Cardiac muscle cell (in vitro differentiated cells and primary cell): Measurements from ENCODE around the gene XKR7. TPM values are rescaled to one million over a fixed set of nuclear protein-coding genes. Genes with fewer than 3 reads are reported as not detected.
A peak's percentile ranks its signal among the peaks of the same experiment; 100 is the strongest.

ENCODE experiments used
- DNase-seq, 2 donors: peaks; one replicate each; pipeline versions ENCODE4 v3.0.0 to v3.0.0-alpha.2; 2010 to 2017; ENCODE audit warnings: low read depth in 1 of 2, low spot score in 1 of 2
- H3K27ac ChIP-seq: fragments of 200-600 bp; sonication (generic); 2 replicates; pipeline ENCODE4 v1.5.1; 2016
- H3K27me3 ChIP-seq: fragments of 200-600 bp; sonication (generic); 2 replicates; pipeline ENCODE4 v1.6.0; 2016; ENCODE audit warnings: control low read depth
- H3K36me3 ChIP-seq: fragments of 200-600 bp; sonication (generic); 2 replicates; pipeline ENCODE4 v1.5.1; 2016; ENCODE audit warnings: control low read depth
- H3K4me1 ChIP-seq: fragments of 200-600 bp; sonication (generic); 2 replicates; pipeline ENCODE4 v1.8.1; 2017; ENCODE audit warnings: low read depth, mild to moderate bottlenecking, mixed run types
- H3K4me3 ChIP-seq: fragments of 200-600 bp; sonication (generic); 2 replicates; pipeline ENCODE4 v1.5.1; 2016; ENCODE audit warnings: mild to moderate bottlenecking
- H3K9me3 ChIP-seq: fragments of 200-600 bp; sonication (generic); 2 replicates; pipeline ENCODE4 v1.5.1; 2017; ENCODE audit warnings: low read depth, mild to moderate bottlenecking, control low read depth
- CTCF ChIP-seq: IDR thresholded peaks from 2 replicates; pipeline ENCODE4 v1.5.1; 2012; ENCODE audit warnings: low read depth, mild to moderate bottlenecking, low read length
- polyA plus RNA-seq: library from polyadenylated mRNA; unstranded; fragments of >200 nt; fragmentation: Nextera tagmentation; extraction: Ambion mirVana; gene quantifications from 2 replicates; pipeline ENCODE4 v1.2.1, GENCODE V29; 2016
- total RNA-seq: library from RNA; depleted of rRNA; stranded (reverse); fragments of >200 nt; gene quantifications from 2 replicates; pipeline ENCODE4 v1.2.3, GENCODE V29; 2016

Gene XKR7
- total and polyA plus RNA-seq, 2 experiments from 2014 or later, result 0.03 TPM; not detected in 1

DNA sequence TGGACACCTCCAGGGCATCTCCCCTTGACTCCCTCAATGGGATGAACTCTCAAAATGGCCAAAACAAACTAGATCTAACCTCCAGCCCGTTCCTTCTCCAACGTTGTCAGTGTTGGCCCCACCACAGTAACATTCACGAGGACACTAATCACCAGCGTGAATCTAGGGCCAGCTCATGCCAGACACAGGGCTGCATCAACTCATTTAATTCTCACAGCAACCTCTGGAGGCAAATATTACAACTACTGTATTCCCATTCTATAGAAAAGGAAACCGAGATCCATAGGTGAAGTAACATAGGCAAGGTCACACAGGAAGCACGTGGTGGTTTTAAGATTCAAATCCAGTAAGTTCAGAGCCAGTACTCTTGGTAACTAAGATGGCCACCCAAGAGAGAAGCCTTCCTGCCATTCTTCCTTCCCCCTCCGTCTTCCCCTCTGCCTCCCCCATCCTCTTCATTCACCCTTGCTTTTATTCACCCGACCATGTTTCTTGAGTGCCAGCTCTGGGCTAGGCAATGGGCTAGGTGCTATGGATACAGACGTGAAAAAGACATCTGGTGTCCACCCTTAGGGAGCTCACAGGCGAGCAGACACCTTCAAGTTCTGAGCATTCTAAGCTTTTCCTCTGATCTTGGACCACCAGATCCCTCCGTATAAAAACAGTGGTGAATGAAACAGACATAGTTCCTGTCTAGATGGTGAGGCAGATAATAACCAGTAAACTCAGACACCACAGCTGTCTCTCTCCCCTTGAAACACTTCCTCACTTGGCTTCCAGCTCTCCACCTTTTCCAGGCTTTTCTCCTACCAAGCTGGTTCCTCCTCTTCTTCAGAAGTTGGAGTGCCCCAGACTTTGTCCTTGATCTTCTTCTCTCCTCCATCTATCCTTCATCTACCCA is 51.9 kb downstream of the XKR7 start:
- Histone ChIP-seq H3K27me3 (peaks cover 9% of the 10 kb centered on the region), H3K27ac (no peak overlapping the region), H3K36me3 (no peaks in the 10 kb centered on the region), H3K4me3 (peak overlapping the region; percentile 62), H3K9me3 (no peaks in the 10 kb centered on the region), H3K4me1 (no peaks in the 10 kb centered on the region)
- TF ChIP-seq CTCF, result no peak
- no peak for DNase-seq

DNA sequence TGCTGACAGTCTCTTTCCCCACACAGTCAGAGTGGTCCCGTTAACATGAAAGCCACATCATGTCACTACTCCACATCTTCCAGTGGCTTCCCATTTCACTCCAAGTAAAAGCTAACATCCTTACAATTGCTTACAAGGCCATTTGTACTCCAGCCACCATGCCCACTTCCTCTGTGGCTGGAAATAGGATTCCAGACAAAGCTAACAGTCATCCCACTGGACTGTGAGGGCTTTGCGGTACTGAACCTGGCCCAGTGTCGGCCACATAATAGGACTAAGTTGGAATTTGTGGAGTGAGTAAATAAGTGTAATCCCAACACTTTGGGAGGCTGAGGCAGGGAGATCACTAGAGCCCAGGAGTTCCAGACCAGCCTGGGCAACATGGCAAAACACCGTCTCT is 53.1 kb downstream of the XKR7 start:
- Histone ChIP-seq H3K27ac (no peak overlapping the region), H3K4me3 (no peak overlapping the region), H3K36me3 (no peaks in the 10 kb centered on the region), H3K4me1 (no peaks in the 10 kb centered on the region), H3K9me3 (no peaks in the 10 kb centered on the region), H3K27me3 (peaks cover 9% of the 10 kb centered on the region)
- no peak for TF ChIP-seq CTCF
- no peak for DNase-seq

- Histone ChIP-seq H3K36me3 (no peaks in the 10 kb centered on the region), H3K27me3 (peaks cover 4% of the 10 kb centered on the region), H3K4me1 (no peaks in the 10 kb centered on the region), H3K27ac (no peak overlapping the region), H3K4me3 (no peak overlapping the region), H3K9me3 (no peaks in the 10 kb centered on the region)
- no peak for TF ChIP-seq CTCF
- no peak for DNase-seq
These were observed 56.8 kb downstream of the XKR7 start for GRCh38 chr20:32024683-32025295.

DNA sequence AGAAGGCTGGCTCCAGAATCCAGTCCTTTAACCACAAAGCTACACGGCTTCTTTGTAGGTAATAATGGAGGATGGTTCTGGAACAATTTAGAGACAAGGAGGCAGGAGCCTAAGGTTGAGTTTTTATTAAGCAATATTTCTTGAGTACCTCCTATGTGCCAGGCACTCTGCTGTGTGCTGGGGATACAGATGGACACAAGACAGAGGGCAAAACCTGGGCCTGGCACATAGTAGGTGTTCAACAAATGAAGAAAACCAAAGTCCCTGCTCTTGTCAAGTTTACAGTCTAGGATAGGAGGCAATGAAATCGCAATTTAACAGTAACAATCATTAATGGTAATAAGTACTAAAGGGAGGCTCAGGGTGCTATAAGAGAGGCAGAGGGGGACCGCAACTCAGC is 59.7 kb downstream of the XKR7 start:
- no peaks in the 10 kb centered on the region for H3K36me3 ChIP-seq

More for the DNA sequence above, 59.7 kb downstream of the XKR7 start:
- DNase-seq, result no peak
- H3K9me3 ChIP-seq, result no peaks in the 10 kb centered on the region
- no peaks in the 10 kb centered on the region for H3K4me1 ChIP-seq
- TF ChIP-seq CTCF, result no peak
- H3K27ac ChIP-seq, result no peak overlapping the region
- no peaks in the 10 kb centered on the region for H3K27me3 ChIP-seq
- H3K4me3 ChIP-seq, result no peak overlapping the region
